ENCODE measurements around the gene APBA1.
A peak's percentile ranks its signal among the peaks of the same experiment; 100 is the strongest.

APBA1 gene

DNA sequence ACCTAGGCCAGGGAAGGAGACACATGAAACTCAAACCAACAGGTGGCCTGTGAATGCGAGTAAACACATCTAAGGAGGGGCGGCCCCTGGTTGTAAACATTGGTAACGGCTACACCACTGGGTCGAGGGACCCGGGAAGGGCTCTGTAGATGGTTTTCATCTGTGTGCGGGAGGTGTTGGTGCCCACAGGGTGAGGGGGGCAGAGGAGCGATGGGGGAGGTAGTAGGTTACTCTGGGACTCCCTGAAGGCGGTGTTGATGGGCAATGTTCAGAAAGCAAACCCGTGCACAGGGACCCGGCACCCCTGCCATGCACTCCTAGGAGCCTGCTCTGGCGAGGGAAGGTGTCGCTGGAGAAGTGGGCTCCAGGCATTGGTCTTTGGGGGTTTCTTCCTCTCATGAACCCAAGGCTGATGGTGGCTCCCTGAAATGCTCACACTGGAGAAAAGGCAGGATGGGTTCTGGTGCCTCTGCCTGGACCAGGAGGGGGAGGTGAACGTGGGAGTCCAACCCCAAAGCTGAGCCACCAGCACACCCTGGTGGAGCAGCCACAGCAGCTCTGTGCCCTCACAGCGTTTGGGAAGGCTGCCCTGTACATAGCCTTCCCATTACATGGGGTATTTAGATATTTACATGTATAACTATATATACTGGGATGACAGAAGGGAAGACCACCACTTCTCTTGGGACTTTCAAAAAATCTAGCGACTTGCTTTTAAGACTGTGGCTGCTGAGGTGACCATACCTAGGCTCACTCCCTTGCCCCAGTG is 244.0 kb downstream of the APBA1 start:
- no peak for DNase-seq (ENCODE audit: extremely low read depth, low read depth)
- TF ChIP-seq, protein P1, sequence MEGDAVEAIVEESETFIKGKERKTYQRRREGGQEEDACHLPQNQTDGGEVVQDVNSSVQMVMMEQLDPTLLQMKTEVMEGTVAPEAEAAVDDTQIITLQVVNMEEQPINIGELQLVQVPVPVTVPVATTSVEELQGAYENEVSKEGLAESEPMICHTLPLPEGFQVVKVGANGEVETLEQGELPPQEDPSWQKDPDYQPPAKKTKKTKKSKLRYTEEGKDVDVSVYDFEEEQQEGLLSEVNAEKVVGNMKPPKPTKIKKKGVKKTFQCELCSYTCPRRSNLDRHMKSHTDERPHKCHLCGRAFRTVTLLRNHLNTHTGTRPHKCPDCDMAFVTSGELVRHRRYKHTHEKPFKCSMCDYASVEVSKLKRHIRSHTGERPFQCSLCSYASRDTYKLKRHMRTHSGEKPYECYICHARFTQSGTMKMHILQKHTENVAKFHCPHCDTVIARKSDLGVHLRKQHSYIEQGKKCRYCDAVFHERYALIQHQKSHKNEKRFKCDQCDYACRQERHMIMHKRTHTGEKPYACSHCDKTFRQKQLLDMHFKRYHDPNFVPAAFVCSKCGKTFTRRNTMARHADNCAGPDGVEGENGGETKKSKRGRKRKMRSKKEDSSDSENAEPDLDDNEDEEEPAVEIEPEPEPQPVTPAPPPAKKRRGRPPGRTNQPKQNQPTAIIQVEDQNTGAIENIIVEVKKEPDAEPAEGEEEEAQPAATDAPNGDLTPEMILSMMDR (IDR thresholded peaks at IDR 0.05; ENCODE audit: low read depth, low read length): no peak

DNA sequence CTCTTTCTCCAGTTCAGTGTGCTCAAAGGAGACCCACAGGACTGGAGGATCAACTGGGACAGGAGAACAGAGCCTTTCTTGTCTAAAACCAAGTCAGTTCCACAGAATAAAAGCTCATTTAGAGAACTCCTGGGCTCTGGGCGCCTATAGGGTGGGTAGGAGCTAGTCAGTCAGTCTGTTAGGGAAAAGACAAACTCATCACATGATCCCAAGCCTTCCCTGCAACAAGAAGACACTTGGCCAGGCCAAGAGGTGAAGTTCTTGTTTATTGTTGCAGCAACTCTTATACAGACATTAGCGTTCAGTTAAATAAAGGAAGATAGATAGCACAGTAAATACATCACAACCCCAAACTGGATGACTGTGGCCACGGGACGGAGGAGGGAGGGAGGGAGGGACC is 244.9 kb downstream of the APBA1 start:
- DNase-seq (ENCODE audit: extremely low read depth, low read depth): no peak
- TF ChIP-seq, protein P1 (IDR thresholded peaks at IDR 0.05; ENCODE audit: low read depth, low read length): no peak

DNA sequence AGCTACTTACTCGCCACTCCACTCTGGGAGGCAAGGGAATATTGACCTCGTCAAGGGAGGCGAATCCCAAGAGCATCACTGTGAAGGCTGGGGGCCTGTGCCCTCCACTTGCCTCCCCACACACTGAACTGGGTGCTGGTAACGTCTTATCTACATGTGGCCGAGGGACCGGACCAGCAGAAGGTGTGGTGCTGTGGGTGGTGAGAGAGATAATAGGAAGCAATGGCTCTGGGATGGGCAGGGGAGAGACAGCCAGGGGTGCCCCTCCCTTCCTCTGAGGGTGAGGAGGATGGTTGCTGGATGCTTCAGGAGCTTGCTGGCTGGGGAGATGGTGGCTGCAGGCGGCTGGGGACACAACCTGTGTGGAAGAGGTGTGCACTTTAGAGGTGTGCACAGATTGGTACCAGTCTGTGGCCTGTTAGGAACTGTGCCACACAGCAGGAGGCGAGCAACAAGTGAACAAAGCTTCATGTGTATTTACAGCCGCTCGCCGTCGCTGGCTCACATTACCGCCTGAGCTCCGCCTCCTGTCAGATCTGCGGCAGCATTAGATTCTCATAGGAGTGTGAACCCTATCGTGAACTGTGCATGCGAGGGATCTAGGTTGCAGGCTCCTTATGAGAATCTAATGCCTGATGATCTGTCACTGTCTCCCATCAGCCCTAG is 246.9 kb downstream of the APBA1 start:
- no peak for DNase-seq (ENCODE audit: extremely low read depth, low read depth)
- TF ChIP-seq, protein P1 (IDR thresholded peaks at IDR 0.05; ENCODE audit: low read depth, low read length): no peak

DNA sequence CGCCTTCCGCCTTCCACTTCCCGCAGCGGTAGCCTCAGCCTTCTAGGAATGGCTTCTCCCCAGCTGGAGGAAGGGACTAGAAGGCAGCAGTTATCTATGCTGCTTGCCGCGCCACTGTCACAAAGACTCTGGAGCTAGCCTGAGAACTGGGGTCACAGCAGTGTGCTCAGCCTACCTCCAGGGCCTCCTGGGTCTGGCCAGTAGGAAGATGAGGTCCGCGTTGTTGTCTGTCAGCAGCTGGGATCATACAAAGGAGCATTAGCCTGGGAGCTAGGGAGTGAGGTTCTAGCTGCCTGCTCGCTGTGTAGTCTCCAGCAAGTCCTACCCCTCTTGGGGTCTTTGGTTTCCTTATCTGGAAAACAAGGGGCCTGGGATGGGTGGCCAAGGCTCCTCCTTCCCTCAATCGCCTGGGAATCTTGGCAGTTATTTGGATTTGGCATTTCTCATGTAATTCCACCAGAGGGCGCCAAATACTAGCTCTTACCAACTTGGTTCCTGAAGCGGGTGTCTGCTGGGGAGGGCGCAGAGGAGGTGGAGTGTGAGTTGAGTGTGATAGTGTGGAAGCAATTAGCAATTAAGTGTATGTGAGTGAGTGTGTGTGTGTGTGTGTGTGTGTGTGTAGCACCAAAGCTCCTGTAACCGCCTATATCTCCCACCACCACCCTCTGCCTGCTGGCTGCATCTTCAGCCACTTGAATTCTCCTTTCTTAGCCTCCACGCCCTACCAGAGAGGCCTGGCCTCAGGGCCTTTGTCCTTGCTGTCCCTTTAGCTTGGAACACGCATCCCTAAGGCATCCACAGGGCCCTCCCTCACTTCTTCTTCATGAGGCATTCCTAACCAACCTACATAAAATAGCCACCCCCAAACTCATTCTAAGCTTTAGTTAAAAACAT is 250.0 kb downstream of the APBA1 start:
- TF ChIP-seq, protein P1 (IDR thresholded peaks at IDR 0.05; ENCODE audit: low read depth, low read length): peak; percentile 67
- no peak for DNase-seq (ENCODE audit: extremely low read depth, low read depth)

DNA sequence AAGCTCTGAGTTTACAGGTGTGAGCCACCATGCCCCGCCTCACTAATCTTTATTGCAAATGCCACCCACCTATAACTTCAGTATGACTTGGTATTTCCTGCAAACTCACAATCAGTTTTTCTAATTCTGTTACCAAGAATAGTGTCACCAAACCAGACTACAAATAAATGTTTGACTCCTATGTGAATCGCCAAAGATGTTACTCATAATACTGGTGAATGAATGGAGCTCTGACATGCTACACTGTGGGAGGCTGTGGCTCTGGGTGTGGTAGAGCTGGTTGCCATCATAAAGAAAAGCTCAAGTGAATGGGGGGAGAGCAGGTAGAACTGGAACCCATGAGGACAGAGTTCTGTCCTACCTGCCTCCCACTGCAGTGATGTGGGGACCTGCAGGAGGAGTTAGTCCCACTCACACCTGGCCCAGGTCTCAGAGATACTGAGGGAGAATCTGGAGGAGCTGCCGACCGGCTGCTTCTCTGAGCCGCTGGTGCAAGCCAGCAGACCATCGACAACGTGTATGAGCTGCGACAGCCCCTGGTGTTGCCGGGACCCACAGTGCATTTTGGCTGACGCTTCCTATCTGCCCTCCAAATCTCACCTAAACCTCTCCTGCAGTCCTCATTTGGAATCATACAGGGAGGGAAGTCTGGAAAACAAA is 251.4 kb downstream of the APBA1 start:
- TF ChIP-seq, protein P1 (IDR thresholded peaks at IDR 0.05; ENCODE audit: low read depth, low read length): no peak
- no peak for DNase-seq (ENCODE audit: extremely low read depth, low read depth)

DNA sequence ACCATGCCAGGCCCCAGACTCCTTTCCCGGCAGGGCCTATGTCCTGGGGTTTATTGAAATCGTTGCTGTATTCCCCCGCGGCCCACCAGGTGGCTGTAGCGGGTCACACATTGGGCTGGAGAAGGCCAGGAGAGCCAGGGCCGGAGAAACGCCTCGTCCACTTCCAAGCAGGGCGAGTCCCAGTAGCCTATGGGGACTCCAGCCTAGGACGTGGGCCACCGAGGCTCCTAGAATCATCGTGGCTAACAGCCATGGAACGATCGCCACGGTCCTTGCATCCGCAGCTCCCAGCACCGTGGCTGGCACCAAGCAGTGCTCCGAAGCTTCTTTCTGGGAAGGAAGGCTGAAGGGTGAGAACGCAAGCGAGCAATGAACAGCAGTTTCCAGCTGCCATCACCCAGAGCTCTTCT is 259.4 kb downstream of the APBA1 start:
- DNase-seq (ENCODE audit: extremely low read depth, low read depth): peak; percentile 20
- TF ChIP-seq, protein P1 (IDR thresholded peaks at IDR 0.05; ENCODE audit: low read depth, low read length): peak; percentile 81

Data from AG09319 (cell line).